Measurements from ENCODE around the gene COA8.

The COA8 gene

DNA sequence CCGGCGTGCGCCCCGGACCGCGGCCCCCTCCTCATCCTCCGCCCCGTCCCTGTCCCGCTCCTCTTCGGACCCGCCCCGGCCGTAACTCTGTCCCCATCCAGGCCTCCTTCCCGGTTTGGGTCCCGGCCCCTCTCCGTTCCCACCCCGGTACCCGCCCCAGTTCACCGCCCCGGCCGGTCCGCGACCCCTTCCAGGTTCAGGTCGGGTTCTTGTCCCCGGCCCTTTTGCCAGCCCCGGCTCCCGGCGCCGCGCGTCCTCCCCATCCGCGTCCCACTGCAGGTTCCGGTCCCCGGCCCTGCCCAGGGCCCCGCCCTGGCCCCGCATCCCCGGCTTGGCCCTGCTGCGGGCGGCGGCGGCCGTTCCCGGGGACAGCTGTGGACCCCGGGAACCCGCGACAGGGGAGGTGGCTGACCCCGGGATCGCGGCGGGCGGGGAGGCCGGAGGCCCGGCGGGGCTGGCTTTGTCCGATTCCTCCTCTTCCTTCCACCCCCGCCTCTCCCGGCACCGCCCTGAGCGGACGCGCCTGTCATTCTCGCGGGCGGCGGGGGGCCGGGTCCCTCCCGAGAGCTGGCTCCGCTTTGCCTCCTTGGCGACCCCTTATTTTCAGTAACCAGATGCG lies 66.9 kb downstream of the COA8 start:
- TF ChIP-seq ZNF274 (IDR thresholded peaks at IDR 0.05; ENCODE audit: low read depth, low read length) = no peak
- H3K4me3 ChIP-seq (ENCODE audit: low read length) = peak overlapping the region; percentile 94

GRCh38 chr14:103630364-103631108 lies 67.8 kb downstream of the COA8 start:
- no peak for TF ChIP-seq ZNF274 (IDR thresholded peaks at IDR 0.05; ENCODE audit: low read depth, low read length)
- peak overlapping the region; percentile 94; the same call in 1 of the 2 replicates for H3K4me3 ChIP-seq (ENCODE audit: low read length)

- no peak for TF ChIP-seq ZNF274 (IDR thresholded peaks at IDR 0.05; ENCODE audit: low read depth, low read length)
These were observed 70.6 kb downstream of the COA8 start for GRCh38 chr14:103633391-103633790.

GRCh38 chr14:103634156-103634555 lies 71.4 kb downstream of the COA8 start:
- no peak for TF ChIP-seq ZNF274 (IDR thresholded peaks at IDR 0.05; ENCODE audit: low read depth, low read length)
- no peak overlapping the region for H3K4me3 ChIP-seq (ENCODE audit: low read length)

More at GRCh38 chr14:103633391-103633790, 70.6 kb downstream of the COA8 start:
- no peak overlapping the region for H3K4me3 ChIP-seq (ENCODE audit: low read length)

- H3K4me3 ChIP-seq (ENCODE audit: low read length) = no peak overlapping the region
- TF ChIP-seq ZNF274 (IDR thresholded peaks at IDR 0.05; ENCODE audit: low read depth, low read length) = no peak
These were observed 75.8 kb downstream of the COA8 start for GRCh38 chr14:103638594-103638993.
